B cell (primary cell): ENCODE data around the gene PPP6R2. TPM values are rescaled to one million over a fixed set of nuclear protein-coding genes. Genes with fewer than 3 reads are reported as not detected.

ENCODE experiments used
- ATAC-seq: fragments of 200-7000 bp; cut with Tn5 transposase; one replicate; pipeline ENCODE4 v1.10.0; 2021; ENCODE audit warnings: low read depth, mild to moderate bottlenecking, moderate number of reproducible peaks, moderate library complexity
- CTCF ChIA-PET: fragments of 350-600 bp; sonication (Branson Sonifier 250); formaldehyde crosslinking; loops from one replicate; lab custom pipeline; 2021; ENCODE audit warnings: antibody characterized with exemption, inconsistent platforms; lab: Charles Lee
- POLR2A ChIA-PET: fragments of 350-600 bp; sonication (Branson Sonifier 250); formaldehyde crosslinking; loops from one replicate; lab custom pipeline; 2021; ENCODE audit warnings: antibody characterized with exemption; lab: Charles Lee
- DNase-seq: peaks from one replicate; pipeline ENCODE4 v3.0.0; 2013
- H2AFZ ChIP-seq: 2 replicates; pipeline ENCODE4 v1.6.1; 2012; ENCODE audit warnings: mild to moderate bottlenecking, low read depth, low read length; ENCODE audit not compliant: insufficient read depth, poor library complexity, severe bottlenecking
- H3K27ac ChIP-seq, 2 donors: 1 replicate in 1 of 2; 2 replicates in 1 of 2; pipeline ENCODE4 v1.5.1; 2012 to 2013; ENCODE audit warnings: low read length in 2 of 2, mild to moderate bottlenecking in 2 of 2, moderate library complexity in 1 of 2
- H3K27me3 ChIP-seq, 4 experiments: fragments of 200-600 bp in 1 of 4; sonication (generic) in 1 of 4; replicated peaks in 1 of 4; 1 replicate in 2 of 4; 2 replicates in 2 of 4; pipeline versions ENCODE4 v1.6.1 to v1.7.0; 2013 to 2016; ENCODE audit warnings: low read length in 3 of 4, mild to moderate bottlenecking in 2 of 4, mixed read lengths in 1 of 4, moderate library complexity in 1 of 4; ENCODE audit not compliant: insufficient read depth in 4 of 4, control insufficient read depth in 3 of 4; ENCODE audit errors: control extremely low read depth in 1 of 4
- H3K36me3 ChIP-seq, 2 experiments: replicated peaks in 1 of 2; 1 replicate in 1 of 2; 2 replicates in 1 of 2; pipeline versions ENCODE4 v1.6.1 to v1.7.1; 2013; ENCODE audit warnings: low read length in 1 of 2; ENCODE audit not compliant: insufficient read depth in 2 of 2, control insufficient read depth in 1 of 2; ENCODE audit errors: control extremely low read depth in 1 of 2, extremely low read depth in 1 of 2
- H3K4me1 ChIP-seq, 2 donors: fragments of 200-600 bp in 1 of 2; sonication (generic) in 1 of 2; 1 replicate in 1 of 2; 2 replicates in 1 of 2; pipeline versions ENCODE4 v1.5.1 to v1.6.1; 2013 to 2017; ENCODE audit warnings: low read length in 2 of 2; ENCODE audit not compliant: control insufficient read depth in 2 of 2, insufficient read depth in 2 of 2
- H3K4me2 ChIP-seq: replicated peaks from 2 replicates; pipeline ENCODE3; 2012; ENCODE audit warnings: mild to moderate bottlenecking, low read depth, low read length; ENCODE audit not compliant: poor library complexity, severe bottlenecking
- H3K4me3 ChIP-seq, 5 experiments: fragments of 200-600 bp in 1 of 5; sonication (generic) in 1 of 5; 1 replicate in 3 of 5; 2 replicates in 2 of 5; pipeline versions ENCODE4 v1.5.1 to v1.7.0; 2011 to 2016; ENCODE audit warnings: low read length in 4 of 5, mild to moderate bottlenecking in 4 of 5, low read depth in 2 of 5, control low read depth in 1 of 5, moderate library complexity in 1 of 5; ENCODE audit not compliant: insufficient read depth in 1 of 5; ENCODE audit errors: control extremely low read depth in 1 of 5, extremely low read depth in 1 of 5
- H3K79me2 ChIP-seq: fragments of 200-600 bp; sonication (generic); one replicate; pipeline ENCODE4 v1.6.0; 2016; ENCODE audit warnings: low read length; ENCODE audit not compliant: control insufficient read depth, insufficient read depth
- H3K9ac ChIP-seq: fragments of 200-600 bp; sonication (generic); 2 replicates; pipeline ENCODE4 v1.6.1; 2017; ENCODE audit warnings: mild to moderate bottlenecking, low read length, moderate library complexity
- H3K9me3 ChIP-seq, 3 donors: one replicate each; pipeline versions ENCODE4 v1.6.1 to v1.7.1; 2013; ENCODE audit warnings: low read length in 2 of 3; ENCODE audit not compliant: control insufficient read depth in 2 of 3, insufficient read depth in 1 of 3; ENCODE audit errors: control extremely low read depth in 1 of 3
- H4K20me1 ChIP-seq: 2 replicates; pipeline ENCODE4 v1.6.0; 2012; ENCODE audit warnings: mild to moderate bottlenecking, low read length; ENCODE audit not compliant: insufficient read depth, control insufficient read depth, poor library complexity, severe bottlenecking
- H3K27ac Mint-ChIP-seq: one replicate; pipeline ENCODE4 v1.8.0; 2021; ENCODE audit warnings: mixed read lengths
- H3K27me3 Mint-ChIP-seq: one replicate; pipeline ENCODE4 v1.8.0; 2021; ENCODE audit warnings: mixed read lengths
- H3K4me1 Mint-ChIP-seq: one replicate; pipeline ENCODE4 v1.8.0; 2021; ENCODE audit warnings: mixed read lengths
- H3K4me3 Mint-ChIP-seq: one replicate; pipeline ENCODE4 v1.8.0; 2021; ENCODE audit warnings: mixed read lengths
- H3K9me3 Mint-ChIP-seq: one replicate; pipeline ENCODE4 v1.8.0; 2022; ENCODE audit warnings: mixed read lengths; ENCODE audit not compliant: insufficient read depth
- CTCF ChIP-seq: fragments of 200-600 bp; IDR thresholded peaks from one replicate; pipeline ENCODE4 v1.8.0; 2022; ENCODE audit warnings: antibody characterized with exemption, mild to moderate bottlenecking
- EZH2 ChIP-seq: IDR thresholded peaks from 2 replicates; pipeline ENCODE4 v1.6.1; 2012; ENCODE audit warnings: borderline replicate concordance, low read depth, mild to moderate bottlenecking, moderate library complexity, low read length; ENCODE audit not compliant: insufficient read depth, poor library complexity, severe bottlenecking
- WGBS: methylation state at CpG from one replicate; pipeline ENCODE4 v1.1.5; 2013; ENCODE audit warnings: missing lambda C conversion rate; ENCODE audit not compliant: insufficient coverage; 5-methylcytosine and 5-hydroxymethylcytosine counted together
- intact Hi-C: fragments of 100-400 bp; cut with micrococcal nuclease; formaldehyde crosslinking; loops from one replicate; pipeline ENCODE4 v1.10.0; 2022
- polyA plus RNA-seq: library from polyadenylated mRNA; depleted of rRNA; stranded (reverse); fragments of >200 nt; gene quantifications from 2 replicates; pipeline ENCODE4 v1.2.3, GENCODE V29; 2012
- total RNA-seq, 2 donors: library from RNA; stranded (reverse); fragments of 120-200 nt in 1 of 2; gene quantifications; 1 replicate in 1 of 2; 2 replicates in 1 of 2; pipeline versions ENCODE4 v1.2.3 to v1.2.4, GENCODE V29; 2013 to 2022

Gene PPP6R2
- total and polyA plus RNA-seq, 2 donors (not counting 1 experiment from before 2014, with no cell fraction given), result 91.4 to 98.7 TPM

GRCh38 chr22:50490531-50491308 lies 147.6 kb downstream of the PPP6R2 start:
- Mint-ChIP-seq H3K27me3 (no peaks in the 10 kb centered on the region), H3K4me3 (peak overlapping the region; percentile 60), H3K9me3 (no peaks in the 10 kb centered on the region), H3K27ac (peak overlapping the region; percentile 63), H3K4me1 (peaks cover 11% of the 10 kb centered on the region)
- Histone ChIP-seq H3K4me3 (no peak overlapping the region), H3K9me3 (no peaks in the 10 kb centered on the region), H3K9ac (peak overlapping the region; percentile 19), H3K27me3 (no peaks in the 10 kb centered on the region), H3K79me2 (no peaks in the 10 kb centered on the region), H2AFZ (peak overlapping the region; percentile 44), H3K4me2 (peak overlapping the region; percentile 53), H3K4me1 (peaks cover 7 to 8% of the 10 kb centered on the region in 2 donors), H3K27ac (no peak overlapping the region), H3K36me3 (no peaks in the 10 kb centered on the region), H4K20me1 (no peaks in the 10 kb centered on the region)
- ChIA-PET POLR2A (no interaction called here), CTCF (interaction anchor here (0.7 to 0.9 kb wide), 2 partner anchors 9 to 74 kb away, joined by 4 to 7 read pairs; no protein-coding TSS in a partner anchor)
- WGBS, result 6% methylated on average over 18 of the region's 27 CpGs
- DNase-seq (peak; percentile 33), ATAC-seq (peak; percentile 31)
- intact Hi-C loops, result no loop called here
- TF ChIP-seq CTCF (no peak), EZH2 (no peak)

Other genes with a start within 250 kb of the PPP6R2 start
- gene PANX2, start 172.6 kb upstream of the PPP6R2 start, total RNA-seq, result 0.53 and 0.59 TPM in 2 replicates
- 0.04 and 0.14 TPM in 2 replicates for gene PANX2, start 172.6 kb upstream of the PPP6R2 start, polyA plus RNA-seq
- 200 and 205 TPM in 2 replicates for gene TRABD, start 157.4 kb upstream of the PPP6R2 start, total RNA-seq
- 164 and 179 TPM in 2 replicates for gene TRABD, start 157.4 kb upstream of the PPP6R2 start, polyA plus RNA-seq
- 73.0 and 74.6 TPM in 2 replicates for gene SELENOO, start 142.3 kb upstream of the PPP6R2 start, total RNA-seq
- gene SELENOO, start 142.3 kb upstream of the PPP6R2 start, polyA plus RNA-seq, result 62.1 and 68.8 TPM in 2 replicates
- 137 and 139 TPM in 2 replicates for gene TUBGCP6, start 98.3 kb upstream of the PPP6R2 start, total RNA-seq
- gene TUBGCP6, start 98.3 kb upstream of the PPP6R2 start, polyA plus RNA-seq, result 174 and 178 TPM in 2 replicates
- 120 and 136 TPM in 2 replicates for gene HDAC10, start 92.1 kb upstream of the PPP6R2 start, total RNA-seq
- gene HDAC10, start 92.1 kb upstream of the PPP6R2 start, polyA plus RNA-seq, result 187 and 241 TPM in 2 replicates
- 5.3 and 6.5 TPM in 2 replicates for gene MAPK12, start 81.6 kb upstream of the PPP6R2 start, total RNA-seq
- 7.5 and 7.8 TPM in 2 replicates for gene MAPK12, start 81.6 kb upstream of the PPP6R2 start, polyA plus RNA-seq
- 8.1 and 9.8 TPM in 2 replicates for gene MAPK11, start 72.9 kb upstream of the PPP6R2 start, total RNA-seq
- gene MAPK11, start 72.9 kb upstream of the PPP6R2 start, polyA plus RNA-seq, result 7.8 and 9.9 TPM in 2 replicates
- 30.3 and 31.4 TPM in 2 replicates for gene PLXNB2, start 35.7 kb upstream of the PPP6R2 start, total RNA-seq
- gene PLXNB2, start 35.7 kb upstream of the PPP6R2 start, polyA plus RNA-seq, result 5.2 and 5.9 TPM in 2 replicates
- 10.3 and 10.6 TPM in 2 replicates for gene DENND6B, start 16.3 kb upstream of the PPP6R2 start, total RNA-seq
- 2.8 and 3.6 TPM in 2 replicates for gene DENND6B, start 16.3 kb upstream of the PPP6R2 start, polyA plus RNA-seq
- 254 TPM in 2 replicates for gene SBF1, start 131.7 kb downstream of the PPP6R2 start, total RNA-seq
- gene SBF1, start 131.7 kb downstream of the PPP6R2 start, polyA plus RNA-seq, result 110 and 123 TPM in 2 replicates
- gene ADM2, start 138.2 kb downstream of the PPP6R2 start, total RNA-seq, result 2.6 and 3.7 TPM in 2 replicates
- gene ADM2, start 138.2 kb downstream of the PPP6R2 start, polyA plus RNA-seq, result 0.67 and 0.74 TPM in 2 replicates
- gene MIOX, start 143.5 kb downstream of the PPP6R2 start, total RNA-seq, result not detected in 2 replicates
- 0.12 and 0.88 TPM in 2 replicates for gene MIOX, start 143.5 kb downstream of the PPP6R2 start, polyA plus RNA-seq
- gene LMF2, start 164.4 kb downstream of the PPP6R2 start, total RNA-seq, result 128 and 132 TPM in 2 replicates
- 316 and 396 TPM in 2 replicates for gene LMF2, start 164.4 kb downstream of the PPP6R2 start, polyA plus RNA-seq
- 71.5 and 76.9 TPM in 2 replicates for gene NCAPH2, start 164.9 kb downstream of the PPP6R2 start, total RNA-seq
- 47.1 and 64.9 TPM in 2 replicates for gene NCAPH2, start 164.9 kb downstream of the PPP6R2 start, polyA plus RNA-seq
- 1.1 TPM in 2 replicates for gene SCO2, start 182.3 kb downstream of the PPP6R2 start, total RNA-seq
- gene SCO2, start 182.3 kb downstream of the PPP6R2 start, polyA plus RNA-seq, result 14.2 and 15.4 TPM in 2 replicates
- 45.1 and 47.7 TPM in 2 replicates for gene TYMP, start 186.7 kb downstream of the PPP6R2 start, total RNA-seq
- gene TYMP, start 186.7 kb downstream of the PPP6R2 start, polyA plus RNA-seq, result 43.6 and 45.8 TPM in 2 replicates
- gene KLHDC7B, start 202.6 kb downstream of the PPP6R2 start, total RNA-seq, result 4.2 and 6.2 TPM in 2 replicates
- 0.61 and 1.8 TPM in 2 replicates for gene KLHDC7B, start 202.6 kb downstream of the PPP6R2 start, polyA plus RNA-seq
- not detected in 2 replicates for gene SYCE3, start 219.6 kb downstream of the PPP6R2 start, total RNA-seq
- not detected in 2 replicates for gene SYCE3, start 219.6 kb downstream of the PPP6R2 start, polyA plus RNA-seq
- gene CPT1B, start 235.1 kb downstream of the PPP6R2 start, total RNA-seq, result 55.0 and 59.8 TPM in 2 replicates
- gene CPT1B, start 235.1 kb downstream of the PPP6R2 start, polyA plus RNA-seq, result 109 and 142 TPM in 2 replicates
- gene CHKB, start 239.5 kb downstream of the PPP6R2 start, total RNA-seq, result 238 and 239 TPM in 2 replicates
- 309 and 350 TPM in 2 replicates for gene CHKB, start 239.5 kb downstream of the PPP6R2 start, polyA plus RNA-seq